Panc1 (cell line): ENCODE measurements around the gene SPATA13. TPM values are rescaled to one million over a fixed set of nuclear protein-coding genes. Genes with fewer than 3 reads are reported as not detected.

Experiments
- ATAC-seq: fragments of 200-7000 bp; cut with Tn5 transposase; 2 replicates; pipeline ENCODE4 v1.9.1; 2020; ENCODE audit warnings: mild to moderate bottlenecking, moderate library complexity
- BruUV-seq: library from RNA; stranded (reverse); fragments of 400-500 nt; replicated peaks from 2 replicates; lab custom pipeline; 2021; lab: Mats Ljungman, UMichigan
- CTCF ChIA-PET: fragments of 300-600 bp; sonication (Branson Sonifier 250); formaldehyde crosslinking; loops from one replicate; lab custom pipeline; 2022; ENCODE audit warnings: antibody characterized with exemption; lab: Charles Lee
- POLR2A ChIA-PET: fragments of 300-600 bp; sonication (Branson Sonifier 250); formaldehyde crosslinking; loops from one replicate; lab custom pipeline; 2022; ENCODE audit warnings: antibody characterized with exemption; lab: Charles Lee
- DNase-seq: peaks from one replicate; pipeline ENCODE4 v3.0.0-alpha.2; 2010; ENCODE audit warnings: low read depth, low spot score
- H3K27ac ChIP-seq: 2 replicates; pipeline ENCODE4 v1.5.1; 2011; ENCODE audit warnings: mild to moderate bottlenecking, low read length, inconsistent platforms
- H3K27me3 ChIP-seq: fragments of 200-500 bp; sonication (Bioruptor generic); 2 replicates; pipeline ENCODE4 v1.6.0; 2014; ENCODE audit warnings: low read length, inconsistent platforms; ENCODE audit not compliant: control insufficient read depth, insufficient read depth
- H3K36me3 ChIP-seq: fragments of 200-500 bp; sonication (Bioruptor generic); 2 replicates; pipeline ENCODE4 v1.5.1; 2014; ENCODE audit warnings: inconsistent platforms, mild to moderate bottlenecking, low read length, moderate library complexity; ENCODE audit not compliant: control insufficient read depth, insufficient read depth
- H3K4me1 ChIP-seq: 2 replicates; pipeline ENCODE4 v1.5.1; 2011; ENCODE audit warnings: inconsistent platforms, mild to moderate bottlenecking, low read length, moderate library complexity; ENCODE audit not compliant: control insufficient read depth, insufficient read depth
- H3K4me3 ChIP-seq, 2 experiments: 2 replicates each; pipeline ENCODE4 v1.5.1; 2011 to 2012; ENCODE audit warnings: low read depth in 2 of 2, low read length in 2 of 2, mild to moderate bottlenecking in 2 of 2, inconsistent platforms in 1 of 2, moderate library complexity in 1 of 2
- H3K9me3 ChIP-seq: fragments of 200-500 bp; sonication (Bioruptor generic); 2 replicates; pipeline ENCODE4 v1.5.1; 2014; ENCODE audit warnings: low read depth, mild to moderate bottlenecking, inconsistent platforms, low read length, moderate library complexity; ENCODE audit not compliant: control insufficient read depth, insufficient read depth
- POLR2AphosphoS5 ChIP-seq: IDR thresholded peaks from 2 replicates; pipeline ENCODE4 v1.6.1; 2012; ENCODE audit warnings: mild to moderate bottlenecking, low read depth, low read length, moderate library complexity
- SIN3A ChIP-seq: IDR thresholded peaks from 2 replicates; pipeline ENCODE4 v1.6.1; 2012; ENCODE audit warnings: low read depth, mild to moderate bottlenecking, low read length, moderate library complexity, borderline replicate concordance; ENCODE audit not compliant: insufficient read depth
- TCF7L2 ChIP-seq: IDR thresholded peaks from 2 replicates; pipeline ENCODE4 v1.6.1; 2011; ENCODE audit warnings: mild to moderate bottlenecking, low read depth, low read length, inconsistent platforms
- in situ Hi-C: cut with HindIII; loops from 2 replicates; pipeline ENCODE4 v1.10.0; 2016; ENCODE audit warnings: low sequenced_read_pairs, low pct_unique_long_range_greater_than_20kb
- intact Hi-C: fragments of 100-400 bp; cut with micrococcal nuclease; formaldehyde crosslinking; loops from one replicate; pipeline ENCODE4 v1.10.0; 2022; ENCODE audit not compliant: unreplicated experiment
- total RNA-seq: library from RNA; stranded (reverse); gene quantifications from one replicate; pipeline ENCODE4 v1.2.1, GENCODE V29; 2021; ENCODE audit not compliant: unreplicated experiment
- TF ChIP-seq, protein P1 (sequence below): fragments of 450-650 bp; IDR thresholded peaks from 2 replicates; pipeline ENCODE4 v1.5.1; 2017; ENCODE audit warnings: mild to moderate bottlenecking
- TF ChIP-seq, protein P2 (sequence below), 2 experiments: IDR thresholded peaks; 2 replicates each; pipeline ENCODE4 v1.6.1; 2011 to 2012; ENCODE audit warnings: low read depth in 2 of 2, control low read depth in 1 of 2, low read length in 1 of 2, mild to moderate bottlenecking in 1 of 2, moderate library complexity in 1 of 2; ENCODE audit not compliant: insufficient read depth in 1 of 2

The SPATA13 gene
- total RNA-seq, 1 experiment from 2014 or later = 7.9 TPM

DNA sequence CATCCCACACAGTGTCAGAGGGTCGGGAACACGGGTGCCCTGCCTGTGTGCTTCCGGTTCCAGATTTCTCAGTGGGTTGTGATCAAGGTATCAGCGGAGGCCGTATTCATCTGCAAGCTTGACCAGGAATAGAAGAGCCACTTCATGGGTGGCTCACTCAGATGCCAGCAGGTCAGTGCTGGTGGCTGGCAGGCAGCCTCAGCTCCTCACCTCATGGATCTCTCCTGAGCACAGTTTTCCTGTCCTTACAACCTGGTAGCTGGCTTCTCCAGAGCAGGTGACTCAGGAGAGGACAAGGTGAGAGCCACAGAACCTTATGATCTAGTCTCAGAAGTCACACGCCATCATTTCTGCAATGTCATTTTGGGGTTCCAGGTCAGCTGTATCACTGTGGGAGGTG, 44.8 kb upstream of the SPATA13 start:
- ATAC-seq (no peak), DNase-seq (no peak)
- POLR2A ChIA-PET = no interaction called here
- no TSS peak for BruUV-seq
- Histone ChIP-seq H3K27me3 (no peaks in the 10 kb centered on the region), H3K9me3 (no peaks in the 10 kb centered on the region), H3K36me3 (no peaks in the 10 kb centered on the region), H3K4me3 (no peak overlapping the region), H3K4me1 (no peaks in the 10 kb centered on the region), H3K27ac (no peak overlapping the region)
- intact Hi-C loops (no loop called here), in situ Hi-C loops (no loop called here)
- CTCF ChIA-PET = no interaction called here
- TF ChIP-seq, protein P1, sequence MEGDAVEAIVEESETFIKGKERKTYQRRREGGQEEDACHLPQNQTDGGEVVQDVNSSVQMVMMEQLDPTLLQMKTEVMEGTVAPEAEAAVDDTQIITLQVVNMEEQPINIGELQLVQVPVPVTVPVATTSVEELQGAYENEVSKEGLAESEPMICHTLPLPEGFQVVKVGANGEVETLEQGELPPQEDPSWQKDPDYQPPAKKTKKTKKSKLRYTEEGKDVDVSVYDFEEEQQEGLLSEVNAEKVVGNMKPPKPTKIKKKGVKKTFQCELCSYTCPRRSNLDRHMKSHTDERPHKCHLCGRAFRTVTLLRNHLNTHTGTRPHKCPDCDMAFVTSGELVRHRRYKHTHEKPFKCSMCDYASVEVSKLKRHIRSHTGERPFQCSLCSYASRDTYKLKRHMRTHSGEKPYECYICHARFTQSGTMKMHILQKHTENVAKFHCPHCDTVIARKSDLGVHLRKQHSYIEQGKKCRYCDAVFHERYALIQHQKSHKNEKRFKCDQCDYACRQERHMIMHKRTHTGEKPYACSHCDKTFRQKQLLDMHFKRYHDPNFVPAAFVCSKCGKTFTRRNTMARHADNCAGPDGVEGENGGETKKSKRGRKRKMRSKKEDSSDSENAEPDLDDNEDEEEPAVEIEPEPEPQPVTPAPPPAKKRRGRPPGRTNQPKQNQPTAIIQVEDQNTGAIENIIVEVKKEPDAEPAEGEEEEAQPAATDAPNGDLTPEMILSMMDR = no peak

DNA sequence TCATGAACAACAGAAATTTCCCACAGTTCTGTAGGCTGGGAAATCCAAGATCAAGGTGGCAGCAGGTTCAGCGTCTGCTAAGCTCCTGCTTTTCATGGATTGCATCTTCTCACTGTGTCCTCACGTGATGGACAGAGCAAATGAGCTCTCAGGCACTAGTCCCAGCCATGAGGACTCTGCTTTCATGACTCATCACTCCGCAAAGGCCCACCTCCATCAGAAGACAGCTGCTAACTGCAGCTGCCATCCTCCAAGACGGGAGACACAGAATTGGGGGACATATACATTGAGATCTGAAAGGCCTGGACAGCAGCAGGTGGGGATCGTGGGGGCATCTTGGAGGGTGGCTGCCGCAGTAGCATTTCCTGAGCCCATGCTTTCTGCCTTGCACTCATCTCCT, 44.4 kb upstream of the SPATA13 start:
- DNase-seq (no peak), ATAC-seq (no peak)
- no TSS peak for BruUV-seq
- Histone ChIP-seq H3K36me3 (no peaks in the 10 kb centered on the region), H3K4me1 (no peaks in the 10 kb centered on the region), H3K4me3 (no peak overlapping the region), H3K9me3 (no peaks in the 10 kb centered on the region), H3K27ac (no peak overlapping the region), H3K27me3 (no peaks in the 10 kb centered on the region)
- ChIA-PET POLR2A (no interaction called here), CTCF (no interaction called here)
- intact Hi-C loops (no loop called here), in situ Hi-C loops (no loop called here)
- TF ChIP-seq SIN3A (no peak), POLR2AphosphoS5 (no peak), TCF7L2 (no peak)
- TF ChIP-seq, protein P1 = no peak
- TF ChIP-seq, protein P2, sequence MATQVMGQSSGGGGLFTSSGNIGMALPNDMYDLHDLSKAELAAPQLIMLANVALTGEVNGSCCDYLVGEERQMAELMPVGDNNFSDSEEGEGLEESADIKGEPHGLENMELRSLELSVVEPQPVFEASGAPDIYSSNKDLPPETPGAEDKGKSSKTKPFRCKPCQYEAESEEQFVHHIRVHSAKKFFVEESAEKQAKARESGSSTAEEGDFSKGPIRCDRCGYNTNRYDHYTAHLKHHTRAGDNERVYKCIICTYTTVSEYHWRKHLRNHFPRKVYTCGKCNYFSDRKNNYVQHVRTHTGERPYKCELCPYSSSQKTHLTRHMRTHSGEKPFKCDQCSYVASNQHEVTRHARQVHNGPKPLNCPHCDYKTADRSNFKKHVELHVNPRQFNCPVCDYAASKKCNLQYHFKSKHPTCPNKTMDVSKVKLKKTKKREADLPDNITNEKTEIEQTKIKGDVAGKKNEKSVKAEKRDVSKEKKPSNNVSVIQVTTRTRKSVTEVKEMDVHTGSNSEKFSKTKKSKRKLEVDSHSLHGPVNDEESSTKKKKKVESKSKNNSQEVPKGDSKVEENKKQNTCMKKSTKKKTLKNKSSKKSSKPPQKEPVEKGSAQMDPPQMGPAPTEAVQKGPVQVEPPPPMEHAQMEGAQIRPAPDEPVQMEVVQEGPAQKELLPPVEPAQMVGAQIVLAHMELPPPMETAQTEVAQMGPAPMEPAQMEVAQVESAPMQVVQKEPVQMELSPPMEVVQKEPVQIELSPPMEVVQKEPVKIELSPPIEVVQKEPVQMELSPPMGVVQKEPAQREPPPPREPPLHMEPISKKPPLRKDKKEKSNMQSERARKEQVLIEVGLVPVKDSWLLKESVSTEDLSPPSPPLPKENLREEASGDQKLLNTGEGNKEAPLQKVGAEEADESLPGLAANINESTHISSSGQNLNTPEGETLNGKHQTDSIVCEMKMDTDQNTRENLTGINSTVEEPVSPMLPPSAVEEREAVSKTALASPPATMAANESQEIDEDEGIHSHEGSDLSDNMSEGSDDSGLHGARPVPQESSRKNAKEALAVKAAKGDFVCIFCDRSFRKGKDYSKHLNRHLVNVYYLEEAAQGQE (IDR thresholded peaks at IDR 0.05; ENCODE audit: insufficient read depth in 1 of 2, low read depth in 2 of 2, low read length in 1 of 2) = no peak

DNA sequence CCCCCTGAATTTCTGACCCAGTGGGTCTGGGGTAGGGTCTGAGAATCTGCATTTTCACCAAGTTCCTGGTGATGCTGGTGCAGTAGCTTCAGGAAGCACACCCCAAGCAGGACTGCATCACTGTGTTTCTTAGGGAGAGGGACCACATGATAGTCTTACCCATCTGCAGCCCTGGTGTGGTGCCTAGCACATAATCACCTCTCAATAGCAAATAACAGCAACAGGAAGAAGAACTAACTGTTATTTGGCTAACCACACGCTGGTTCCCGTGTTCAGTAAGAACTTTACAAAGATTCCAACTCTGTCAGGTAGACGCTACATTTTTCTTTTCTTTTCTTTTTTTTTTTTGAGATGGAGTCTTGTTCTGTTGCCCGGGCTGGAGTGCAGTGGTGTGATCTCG, 41.9 kb upstream of the SPATA13 start:
- no peaks in the 10 kb centered on the region for H3K36me3 ChIP-seq
- no peak overlapping the region for H3K27ac ChIP-seq
- H3K4me1 ChIP-seq = no peaks in the 10 kb centered on the region
- no TSS peak for BruUV-seq
- no peak for ATAC-seq
- DNase-seq = no peak
- TF ChIP-seq POLR2AphosphoS5 (no peak), SIN3A (no peak), TCF7L2 (no peak)
- TF ChIP-seq, protein P2 (IDR thresholded peaks at IDR 0.05; ENCODE audit: insufficient read depth in 1 of 2, low read depth in 2 of 2, low read length in 1 of 2) = no peak
- TF ChIP-seq, protein P1 = no peak
- intact Hi-C loops (no loop called here), in situ Hi-C loops (no loop called here)
- POLR2A ChIA-PET = no interaction called here
- H3K4me3 ChIP-seq = no peak overlapping the region
- no peaks in the 10 kb centered on the region for H3K9me3 ChIP-seq
- CTCF ChIA-PET = no interaction called here
- H3K27me3 ChIP-seq = no peaks in the 10 kb centered on the region
